Esophagus squamous epithelium (tissue), 5 donors: ENCODE data around the gene SUSD2. TPM values are rescaled to one million over a fixed set of nuclear protein-coding genes. Genes with fewer than 3 reads are reported as not detected.

Experiments
- DNase-seq: peaks from one replicate; lab custom pipeline; 2025; lab: John Stamatoyannopoulos, UW
- H3K27ac ChIP-seq, 4 donors: fragments of 200-600 bp; sonication (generic); one replicate each; pipeline ENCODE4 v1.5.1; 2016 to 2019; ENCODE audit warnings: mild to moderate bottlenecking in 1 of 4
- H3K27me3 ChIP-seq, 4 donors: fragments of 200-600 bp; sonication (generic); 1 replicate in 3 of 4; 2 replicates in 1 of 4; pipeline versions ENCODE4 v1.5.1 to v1.6.0; 2017 to 2021; ENCODE audit warnings: antibody characterized with exemption in 1 of 4
- H3K36me3 ChIP-seq, 3 donors: fragments of 200-600 bp; sonication (generic); one replicate each; pipeline ENCODE4 v1.5.1; 2016 to 2019
- H3K4me1 ChIP-seq, 3 donors: fragments of 200-600 bp; sonication (generic); one replicate each; pipeline ENCODE4 v1.5.1; 2017 to 2019
- H3K4me3 ChIP-seq, 4 donors: fragments of 200-600 bp; sonication (generic); 1 replicate in 3 of 4; 2 replicates in 1 of 4; pipeline ENCODE4 v1.5.1; 2016 to 2019; ENCODE audit warnings: mild to moderate bottlenecking in 2 of 4, moderate library complexity in 1 of 4
- H3K9me3 ChIP-seq, 3 donors: fragments of 200-600 bp; sonication (generic); one replicate each; pipeline ENCODE4 v1.5.1; 2016 to 2019
- CTCF ChIP-seq, 6 experiments: fragments of 450-650 bp in 4 of 6; fragments of 200-600 bp in 2 of 6; sonication (generic) in 2 of 6; IDR thresholded peaks; one replicate each; pipeline ENCODE4 v1.5.1; 2016 to 2019; ENCODE audit warnings: antibody characterized with exemption in 6 of 6, mild to moderate bottlenecking in 4 of 6, moderate library complexity in 4 of 6
- POLR2A ChIP-seq, 4 donors: fragments of 450-650 bp; IDR thresholded peaks; one replicate each; pipeline ENCODE4 v1.6.1; 2017; ENCODE audit warnings: antibody characterized with exemption in 4 of 4, mild to moderate bottlenecking in 4 of 4, moderate library complexity in 3 of 4
- WGBS, 2 donors: methylation state at CpG; one replicate each; pipeline ENCODE4 v1.1.5; 2018; 5-methylcytosine and 5-hydroxymethylcytosine counted together
- intact Hi-C: fragments of 100-400 bp; cut with DNase I; formaldehyde crosslinking; loops from one replicate; pipeline ENCODE4 v1.15.0; 2022
- total RNA-seq, 4 donors: library from RNA; depleted of rRNA; stranded (reverse); fragments of >200 nt; gene quantifications; one replicate each; pipeline ENCODE4 v1.1.0, GENCODE V29; 2016
- donor health status: DM: yes; HTN: yes; CAD: no.

SUSD2 gene
- total RNA-seq, 4 donors from 2014 or later, result 1.1 to 2.5 (median 1.6) TPM

- H3K27me3 ChIP-seq, result no peaks in the 10 kb centered on the region
- TF ChIP-seq CTCF (IDR thresholded peaks at IDR 0.05) (no peak), POLR2A (IDR thresholded peaks at IDR 0.05) (no peak)
- no peak overlapping the region for H3K27ac ChIP-seq
- peaks cover 0 to 6% (median 0%) of the 10 kb centered on the region in 3 donors for H3K36me3 ChIP-seq
- no peak for DNase-seq
- WGBS, 2 donors, result 65 to 85% methylated on average over 4 to 9 of the region's 17 CpGs
- no peak overlapping the region for H3K4me3 ChIP-seq
- no peaks in the 10 kb centered on the region for H3K9me3 ChIP-seq
- peaks cover 14 to 36% (median 22%) of the 10 kb centered on the region in 3 donors for H3K4me1 ChIP-seq
- intact Hi-C loops, result loop anchor here (5.0 kb wide), 1 partner anchor 59 kb away; the partner anchor contains the start of gene GGT5
Measured at GRCh38 chr22:24188705-24189248, 7.5 kb downstream of the SUSD2 start.

GRCh38 chr22:24189249-24190158, 8.2 kb downstream of the SUSD2 start:
- peaks cover 0 to 6% (median 0%) of the 10 kb centered on the region in 3 donors for H3K36me3 ChIP-seq
- DNase-seq, result no peak
- H3K27ac ChIP-seq, result peak overlapping the region in 1 of 4 donors; percentile 5
- TF ChIP-seq POLR2A (IDR thresholded peaks at IDR 0.05) (no peak), CTCF (IDR thresholded peaks at IDR 0.05) (peak; percentile 68 to 95 (median 86))
- H3K4me3 ChIP-seq, result no peak overlapping the region
- H3K9me3 ChIP-seq, result no peaks in the 10 kb centered on the region
- H3K27me3 ChIP-seq, result no peaks in the 10 kb centered on the region
- intact Hi-C loops, result loop anchor here (5.0 kb wide), 1 partner anchor 58 kb away; the partner anchor contains the start of gene GGT5
- peaks cover 14 to 29% (median 19%) of the 10 kb centered on the region in 3 donors for H3K4me1 ChIP-seq
- WGBS, 2 donors, result 0 to 16% methylated on average over 4 to 6 of the region's 23 CpGs

GRCh38 chr22:24190159-24190540, 8.9 kb downstream of the SUSD2 start:
- intact Hi-C loops, result no loop called here
- Histone ChIP-seq H3K9me3 (no peaks in the 10 kb centered on the region), H3K36me3 (peaks cover 0 to 6% (median 0%) of the 10 kb centered on the region in 3 donors), H3K4me3 (no peak overlapping the region), H3K4me1 (peaks cover 14 to 28% (median 19%) of the 10 kb centered on the region in 3 donors), H3K27me3 (no peaks in the 10 kb centered on the region), H3K27ac (peak overlapping the region in 1 of 4 donors; percentile 21)
- no peak for DNase-seq
- TF ChIP-seq CTCF (IDR thresholded peaks at IDR 0.05) (no peak), POLR2A (IDR thresholded peaks at IDR 0.05) (no peak)
- 74 to 85% methylated on average over 8 to 10 of the region's 14 CpGs for WGBS, 2 donors

- TF ChIP-seq CTCF (IDR thresholded peaks at IDR 0.05) (no peak), POLR2A (IDR thresholded peaks at IDR 0.05) (no peak)
- no peaks in the 10 kb centered on the region for H3K27me3 ChIP-seq
- intact Hi-C loops, result no loop called here
- H3K9me3 ChIP-seq, result no peaks in the 10 kb centered on the region
- peaks cover 0 to 6% (median 0%) of the 10 kb centered on the region in 3 donors for H3K36me3 ChIP-seq
- H3K4me3 ChIP-seq, result no peak overlapping the region
- WGBS, 2 donors, result 83 to 93% methylated on average over 2 to 3 of the region's 8 CpGs
- peak overlapping the region in 1 of 4 donors; percentile 21 for H3K27ac ChIP-seq
- peaks cover 14 to 33% (median 22%) of the 10 kb centered on the region in 3 donors for H3K4me1 ChIP-seq
- DNase-seq, result no peak
Measured at GRCh38 chr22:24190596-24191208, 9.4 kb downstream of the SUSD2 start.
